ENCODE results near the gene CRELD1. TPM values are rescaled to one million over a fixed set of nuclear protein-coding genes. Genes with fewer than 3 reads are reported as not detected.

The CRELD1 gene
- total and polyA plus RNA-seq, 2 of the 13 experiments (the other 11 are each of a cell fraction or from before 2014, with no cell fraction given), result 27.1 to 61.9 TPM

GRCh38 chr3:9935966-9936510 lies 2.4 kb downstream of the CRELD1 start:
- ATAC-seq, result no peak
- POLR2A ChIA-PET, result interaction anchor here (2.1 to 7.6 kb wide), 2 partner anchors 21 to 34 kb away, joined by 12 to 120 read pairs; partner anchors contain the start of genes IL17RC and IL17RE

More at GRCh38 chr3:9935966-9936510, 2.4 kb downstream of the CRELD1 start:
- Histone ChIP-seq H3K79me2 (ENCODE audit: insufficient read depth, low read length) (peaks cover 20% of the 10 kb centered on the region), H3K27me3 (ENCODE audit: control insufficient read depth in 1 of 2, insufficient read depth in 2 of 2, low read length in 2 of 2) (no peaks in the 10 kb centered on the region), H3K4me2 (ENCODE audit: low read depth, low read length) (peak overlapping the region; percentile 86; the same call in 1 of the 2 replicates), H3K9ac (ENCODE audit: insufficient read depth, low read depth, low read length) (no peak overlapping the region), H3K4me3 (replicated peaks in 1 of 3; ENCODE audit: insufficient read depth in 1 of 3, low read depth in 2 of 3, low read length in 3 of 3) (no peak overlapping the region), H2AFZ (ENCODE audit: low read length) (no peak overlapping the region), H3K4me1 (ENCODE audit: insufficient read depth, low read length) (peaks cover 48% of the 10 kb centered on the region), H3K27ac (ENCODE audit: extremely low read length, insufficient read depth, low read length) (no peak overlapping the region), H4K20me1 (ENCODE audit: insufficient read depth, low read length) (no peaks in the 10 kb centered on the region), H3K9me3 (ENCODE audit: low read length) (no peaks in the 10 kb centered on the region), H3K36me3 (replicated peaks in 1 of 2; ENCODE audit: control insufficient read depth in 1 of 2, insufficient read depth in 2 of 2, low read length in 2 of 2) (peaks cover 2 to 21% of the 10 kb centered on the region in 2 experiments; a peak in 4 of 5 replicates)
- CTCF ChIA-PET (ENCODE audit: low intra/inter-chr PET ratio, low total read pairs), result no interaction called here
- in situ Hi-C loops (cut with HindIII; ENCODE audit: extremely low pct_ligation_motif_present, low pct_unique_long_range_greater_than_20kb) (no loop called here), intact Hi-C loops (cut with micrococcal nuclease; ENCODE audit: unreplicated experiment) (no loop called here)
- DNase-seq (ENCODE audit: low spot score) (no peak), FAIRE-seq (no peak)
- BruUV-seq (replicated peaks), result no TSS peak
- 99% methylated on average over 5 of the region's 5 CpGs for WGBS (ENCODE audit: low lambda C conversion rate)
- TF ChIP-seq PRDM10 (CRISPR knock-in tag; IDR thresholded peaks at IDR 0.05; ENCODE audit: low read depth), result no peak
- 0 out of 2 replicates have a peak, but pooled peaks have one; percentile 9 for TF ChIP-seq RBFOX2 (IDR thresholded peaks at IDR 0.05; ENCODE audit: low read depth, low read length)
